Measurements from ENCODE around the gene NECAB2. TPM values are rescaled to one million over a fixed set of nuclear protein-coding genes. Genes with fewer than 3 reads are reported as not detected.

Gene NECAB2
- total RNA-seq, 1 donor from 2014 or later, result 0.40 TPM

DNA sequence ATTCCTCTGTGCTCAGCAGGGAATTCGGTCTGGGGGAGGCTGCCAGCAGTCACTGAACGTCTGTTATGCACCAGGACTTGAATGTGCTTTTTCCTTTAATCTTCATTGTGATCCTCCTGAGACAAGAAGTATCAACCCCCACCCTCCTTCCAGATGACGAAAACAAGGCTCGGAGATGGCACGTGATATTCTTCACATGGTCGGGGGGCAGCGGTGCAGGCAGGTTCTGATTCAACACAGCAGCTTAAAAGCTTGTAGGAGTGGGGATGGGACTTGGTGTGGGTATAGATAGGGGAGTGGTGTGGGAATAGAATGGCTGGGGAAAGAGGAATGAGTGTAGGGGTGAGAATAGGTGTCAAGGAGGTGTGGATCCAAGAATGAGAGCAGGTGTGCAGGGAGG, 6.4 kb downstream of the NECAB2 start:
- Mint-ChIP-seq H3K27me3 (ENCODE audit: low read depth) (peaks cover 5% of the 10 kb centered on the region), H3K27ac (ENCODE audit: unreplicated experiment) (no peak overlapping the region), H3K4me1 (ENCODE audit: low read depth) (no peaks in the 10 kb centered on the region), H3K36me3 (ENCODE audit: low read depth) (peaks cover 5% of the 10 kb centered on the region), H3K9me3 (ENCODE audit: low read depth) (peaks cover 18% of the 10 kb centered on the region), H3K4me3 (ENCODE audit: unreplicated experiment) (no peak overlapping the region)
- no peak for DNase-seq (ENCODE audit: low spot score)
- TF ChIP-seq, protein P1, sequence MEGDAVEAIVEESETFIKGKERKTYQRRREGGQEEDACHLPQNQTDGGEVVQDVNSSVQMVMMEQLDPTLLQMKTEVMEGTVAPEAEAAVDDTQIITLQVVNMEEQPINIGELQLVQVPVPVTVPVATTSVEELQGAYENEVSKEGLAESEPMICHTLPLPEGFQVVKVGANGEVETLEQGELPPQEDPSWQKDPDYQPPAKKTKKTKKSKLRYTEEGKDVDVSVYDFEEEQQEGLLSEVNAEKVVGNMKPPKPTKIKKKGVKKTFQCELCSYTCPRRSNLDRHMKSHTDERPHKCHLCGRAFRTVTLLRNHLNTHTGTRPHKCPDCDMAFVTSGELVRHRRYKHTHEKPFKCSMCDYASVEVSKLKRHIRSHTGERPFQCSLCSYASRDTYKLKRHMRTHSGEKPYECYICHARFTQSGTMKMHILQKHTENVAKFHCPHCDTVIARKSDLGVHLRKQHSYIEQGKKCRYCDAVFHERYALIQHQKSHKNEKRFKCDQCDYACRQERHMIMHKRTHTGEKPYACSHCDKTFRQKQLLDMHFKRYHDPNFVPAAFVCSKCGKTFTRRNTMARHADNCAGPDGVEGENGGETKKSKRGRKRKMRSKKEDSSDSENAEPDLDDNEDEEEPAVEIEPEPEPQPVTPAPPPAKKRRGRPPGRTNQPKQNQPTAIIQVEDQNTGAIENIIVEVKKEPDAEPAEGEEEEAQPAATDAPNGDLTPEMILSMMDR (IDR thresholded peaks at IDR 0.05), result no peak

DNA sequence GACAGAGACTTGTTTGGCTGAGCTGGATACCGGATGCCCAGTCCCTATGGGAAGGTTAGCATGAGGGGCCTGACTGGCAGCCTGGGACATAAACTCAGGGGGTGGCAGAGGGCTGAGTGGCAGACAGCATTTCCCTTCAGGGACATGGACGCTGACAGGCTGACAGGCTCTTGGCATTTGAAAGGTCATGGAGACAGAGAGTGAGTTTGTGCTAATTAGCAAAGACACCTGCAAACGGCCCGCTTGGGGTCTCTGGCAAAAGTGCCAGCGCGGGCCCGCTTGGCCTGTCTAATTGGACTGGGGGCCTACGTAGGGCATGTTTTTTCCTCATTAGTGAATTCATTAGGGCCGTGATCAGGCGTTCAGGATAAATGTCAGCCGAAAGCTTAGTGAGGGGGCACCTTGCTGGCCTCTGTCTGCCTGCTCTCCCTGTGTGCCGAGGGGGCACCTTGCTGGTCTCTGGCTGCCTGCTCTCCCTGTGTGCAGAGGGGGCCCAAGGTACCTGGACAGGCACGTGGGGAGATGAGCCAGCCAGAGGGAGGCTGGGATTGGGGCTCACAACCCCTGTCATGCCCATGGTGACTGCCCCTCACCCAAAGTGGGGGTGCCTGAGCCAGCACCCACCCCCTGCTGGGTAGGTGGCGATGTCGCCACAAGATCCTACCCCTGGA, 7.7 kb downstream of the NECAB2 start:
- Mint-ChIP-seq H3K9me3 (ENCODE audit: low read depth) (peaks cover 18% of the 10 kb centered on the region), H3K4me3 (ENCODE audit: unreplicated experiment) (no peak overlapping the region), H3K36me3 (ENCODE audit: low read depth) (peaks cover 5% of the 10 kb centered on the region), H3K27me3 (ENCODE audit: low read depth) (peaks cover 5% of the 10 kb centered on the region), H3K27ac (ENCODE audit: unreplicated experiment) (no peak overlapping the region), H3K4me1 (ENCODE audit: low read depth) (no peaks in the 10 kb centered on the region)
- TF ChIP-seq, protein P1 (IDR thresholded peaks at IDR 0.05), result no peak
- no peak for DNase-seq (ENCODE audit: low spot score)

DNA sequence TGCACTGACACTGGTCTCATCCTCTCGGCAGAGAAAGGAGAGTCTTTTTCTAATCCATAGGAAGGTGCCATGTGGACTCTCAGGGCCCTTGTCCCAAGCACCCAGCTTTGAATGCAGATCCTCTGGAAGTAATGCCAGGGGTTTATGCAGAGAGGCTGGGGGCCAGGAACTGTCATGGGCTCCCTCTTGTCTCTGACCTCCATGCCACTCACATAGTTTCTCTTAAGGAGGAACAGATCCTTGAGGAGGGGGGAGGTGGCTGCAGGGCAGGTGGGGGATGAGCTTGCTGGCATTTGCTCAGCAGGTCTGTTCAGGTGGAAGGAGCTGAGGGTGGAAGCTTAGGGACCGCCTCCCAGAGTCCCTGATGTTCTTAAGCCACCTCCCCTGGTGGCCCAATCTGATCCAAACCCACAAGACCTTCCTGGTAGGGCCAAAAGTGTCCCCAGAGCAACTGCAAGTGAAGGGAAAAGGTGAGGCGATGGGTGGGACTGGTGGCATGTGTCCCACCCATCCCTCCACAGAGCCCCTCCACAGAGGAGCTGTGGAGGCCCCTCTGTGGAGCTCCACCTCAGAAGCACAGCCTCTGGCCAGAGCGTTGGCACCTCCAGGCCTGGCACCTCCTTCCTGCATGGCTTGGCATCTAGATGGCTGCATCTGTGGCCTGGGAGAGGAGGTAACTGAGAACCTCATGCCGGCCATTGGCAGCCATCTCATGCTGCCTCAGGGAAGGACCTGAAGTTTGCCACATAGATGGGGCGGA, 9.2 kb downstream of the NECAB2 start:
- Mint-ChIP-seq H3K36me3 (ENCODE audit: low read depth) (peaks cover 5% of the 10 kb centered on the region), H3K9me3 (ENCODE audit: low read depth) (peaks cover 21% of the 10 kb centered on the region)
- TF ChIP-seq, protein P1 (IDR thresholded peaks at IDR 0.05), result no peak

DNA sequence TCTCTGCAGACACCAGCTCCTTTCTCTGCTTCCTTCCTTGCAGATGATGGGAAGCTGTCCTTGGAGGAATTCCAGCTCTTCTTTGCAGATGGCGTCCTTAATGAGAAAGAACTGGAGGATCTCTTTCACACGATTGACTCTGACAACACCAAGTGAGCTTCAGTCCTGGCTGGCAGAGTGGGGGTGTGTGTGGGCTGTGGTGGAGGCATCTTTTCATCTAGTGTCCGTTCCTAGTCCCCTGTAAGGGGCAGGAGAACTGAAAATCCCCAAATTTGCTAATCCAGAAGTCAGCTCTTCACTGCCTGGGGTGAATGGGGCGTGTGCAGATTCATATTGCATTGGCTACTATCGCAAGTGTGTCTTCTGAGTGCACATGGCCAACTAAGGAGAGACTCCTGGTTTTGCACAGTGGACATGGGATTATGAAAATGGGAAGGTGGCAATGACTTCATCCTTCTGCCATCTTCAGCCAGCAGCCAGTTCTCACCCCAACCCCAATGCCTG, 10.4 kb downstream of the NECAB2 start:
- Mint-ChIP-seq H3K27ac (ENCODE audit: unreplicated experiment) (no peak overlapping the region), H3K4me3 (ENCODE audit: unreplicated experiment) (no peak overlapping the region), H3K4me1 (ENCODE audit: low read depth) (peaks cover 4% of the 10 kb centered on the region), H3K9me3 (ENCODE audit: low read depth) (peaks cover 23% of the 10 kb centered on the region), H3K36me3 (ENCODE audit: low read depth) (peaks cover 5% of the 10 kb centered on the region), H3K27me3 (ENCODE audit: low read depth) (peaks cover 7% of the 10 kb centered on the region)
- no peak for DNase-seq (ENCODE audit: low spot score)
- TF ChIP-seq, protein P1 (IDR thresholded peaks at IDR 0.05), result no peak

More for the DNA sequence above, 9.2 kb downstream of the NECAB2 start:
- Mint-ChIP-seq H3K27ac (ENCODE audit: unreplicated experiment) (no peak overlapping the region), H3K4me3 (ENCODE audit: unreplicated experiment) (no peak overlapping the region), H3K27me3 (ENCODE audit: low read depth) (peaks cover 5% of the 10 kb centered on the region), H3K4me1 (ENCODE audit: low read depth) (no peaks in the 10 kb centered on the region)
- no peak for DNase-seq (ENCODE audit: low spot score)

DNA sequence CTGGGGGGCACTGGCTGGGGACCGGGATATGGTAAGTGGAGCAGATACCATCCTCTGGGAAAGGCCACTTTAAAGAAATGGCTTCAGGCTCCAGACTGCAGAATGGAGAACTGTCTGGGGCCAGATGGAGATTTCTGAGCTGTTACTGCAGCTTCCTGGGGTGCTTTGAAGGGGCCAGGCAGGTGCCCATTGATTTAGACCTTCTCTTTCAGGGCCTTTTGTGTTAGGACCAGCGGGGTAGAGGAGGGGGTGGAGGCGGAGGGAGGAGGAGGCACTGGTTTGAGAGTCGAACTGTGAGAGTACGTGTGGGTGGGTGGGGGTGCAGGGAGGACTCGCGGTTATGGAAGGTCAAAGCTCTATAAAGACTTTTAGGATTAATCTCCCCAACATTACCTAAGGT, 11.4 kb downstream of the NECAB2 start:
- TF ChIP-seq, protein P1 (IDR thresholded peaks at IDR 0.05), result no peak
- DNase-seq (ENCODE audit: low spot score), result no peak
- Mint-ChIP-seq H3K27ac (ENCODE audit: unreplicated experiment) (no peak overlapping the region), H3K4me3 (ENCODE audit: unreplicated experiment) (no peak overlapping the region), H3K4me1 (ENCODE audit: low read depth) (peaks cover 6% of the 10 kb centered on the region), H3K27me3 (ENCODE audit: low read depth) (peaks cover 7% of the 10 kb centered on the region), H3K36me3 (ENCODE audit: low read depth) (peaks cover 5% of the 10 kb centered on the region), H3K9me3 (ENCODE audit: low read depth) (peaks cover 23% of the 10 kb centered on the region)

All from chondrocyte (in vitro differentiated cells).